Mesendoderm (in vitro differentiated cells): ENCODE measurements around the gene RPA3.

Experiments
- DNase-seq: peaks from one replicate; pipeline ENCODE4 v3.0.0; 2013
- H2AK5ac ChIP-seq: 2 replicates; pipeline ENCODE4 v1.6.1; 2013; ENCODE audit warnings: low read length, inconsistent platforms
- H2BK120ac ChIP-seq: 2 replicates; pipeline ENCODE4 v1.6.1; 2013; ENCODE audit warnings: low read depth, mild to moderate bottlenecking, low read length, moderate library complexity, mixed read lengths
- H2BK15ac ChIP-seq: replicated peaks from 2 replicates; pipeline ENCODE4 v1.6.1; 2013; ENCODE audit warnings: low read depth, mild to moderate bottlenecking, moderate library complexity
- H2BK5ac ChIP-seq: 2 replicates; pipeline ENCODE4 v1.6.1; 2013; ENCODE audit warnings: low read length, inconsistent platforms
- H3K18ac ChIP-seq: 2 replicates; pipeline ENCODE4 v1.6.1; 2013; ENCODE audit warnings: mild to moderate bottlenecking, low read length, mixed read lengths
- H3K23ac ChIP-seq: one replicate; pipeline ENCODE4 v1.6.1; 2013; ENCODE audit warnings: low read length
- H3K27ac ChIP-seq: 2 replicates; pipeline ENCODE4 v1.5.1; 2013; ENCODE audit warnings: low read depth, mild to moderate bottlenecking, inconsistent platforms, low read length, moderate library complexity
- H3K27me3 ChIP-seq: 2 replicates; pipeline ENCODE4 v1.6.1; 2013; ENCODE audit warnings: low read length, control low read depth, mild to moderate bottlenecking, inconsistent platforms; ENCODE audit not compliant: insufficient read depth, poor library complexity
- H3K36me3 ChIP-seq: 2 replicates; pipeline ENCODE4 v1.6.1; 2013; ENCODE audit warnings: low read length, inconsistent platforms; ENCODE audit not compliant: control insufficient read depth, insufficient read depth
- H3K4ac ChIP-seq: one replicate; pipeline ENCODE4 v1.6.1; 2013; ENCODE audit warnings: low read depth, mild to moderate bottlenecking, low read length, moderate library complexity
- H3K4me1 ChIP-seq: 2 replicates; pipeline ENCODE4 v1.6.1; 2013; ENCODE audit warnings: low read depth, low read length, inconsistent platforms; ENCODE audit not compliant: control insufficient read depth
- H3K4me2 ChIP-seq: 2 replicates; pipeline ENCODE4 v1.6.1; 2013; ENCODE audit warnings: low read length
- H3K4me3 ChIP-seq: 2 replicates; pipeline ENCODE4 v1.5.1; 2013; ENCODE audit warnings: mild to moderate bottlenecking, low read length
- H3K56ac ChIP-seq: one replicate; pipeline ENCODE4 v1.6.1; 2013; ENCODE audit warnings: low read length
- H3K79me1 ChIP-seq: 2 replicates; pipeline ENCODE4 v1.6.1; 2013; ENCODE audit warnings: low read length, inconsistent platforms
- H3K79me2 ChIP-seq: 2 replicates; pipeline ENCODE4 v1.6.1; 2013; ENCODE audit warnings: mild to moderate bottlenecking, low read length; ENCODE audit not compliant: control insufficient read depth, insufficient read depth
- H3K9ac ChIP-seq: 2 replicates; pipeline ENCODE4 v1.6.1; 2013; ENCODE audit warnings: low read length, inconsistent platforms
- H4K5ac ChIP-seq: one replicate; pipeline ENCODE4 v1.6.1; 2013; ENCODE audit warnings: low read length
- H4K8ac ChIP-seq: one replicate; pipeline ENCODE4 v1.6.1; 2013; ENCODE audit warnings: low read depth, mild to moderate bottlenecking, control low read depth, low read length, moderate library complexity
- WGBS: extraction: QIAGEN DNeasy Blood & Tissue Kit; methylation state at CpG from one replicate; pipeline ENCODE4 v1.1.7; 2013; ENCODE audit warnings: low lambda C conversion rate, missing lambda C conversion rate; ENCODE audit not compliant: insufficient coverage; ENCODE audit errors: extremely low coverage; 5-methylcytosine and 5-hydroxymethylcytosine counted together

RPA3 gene

DNA sequence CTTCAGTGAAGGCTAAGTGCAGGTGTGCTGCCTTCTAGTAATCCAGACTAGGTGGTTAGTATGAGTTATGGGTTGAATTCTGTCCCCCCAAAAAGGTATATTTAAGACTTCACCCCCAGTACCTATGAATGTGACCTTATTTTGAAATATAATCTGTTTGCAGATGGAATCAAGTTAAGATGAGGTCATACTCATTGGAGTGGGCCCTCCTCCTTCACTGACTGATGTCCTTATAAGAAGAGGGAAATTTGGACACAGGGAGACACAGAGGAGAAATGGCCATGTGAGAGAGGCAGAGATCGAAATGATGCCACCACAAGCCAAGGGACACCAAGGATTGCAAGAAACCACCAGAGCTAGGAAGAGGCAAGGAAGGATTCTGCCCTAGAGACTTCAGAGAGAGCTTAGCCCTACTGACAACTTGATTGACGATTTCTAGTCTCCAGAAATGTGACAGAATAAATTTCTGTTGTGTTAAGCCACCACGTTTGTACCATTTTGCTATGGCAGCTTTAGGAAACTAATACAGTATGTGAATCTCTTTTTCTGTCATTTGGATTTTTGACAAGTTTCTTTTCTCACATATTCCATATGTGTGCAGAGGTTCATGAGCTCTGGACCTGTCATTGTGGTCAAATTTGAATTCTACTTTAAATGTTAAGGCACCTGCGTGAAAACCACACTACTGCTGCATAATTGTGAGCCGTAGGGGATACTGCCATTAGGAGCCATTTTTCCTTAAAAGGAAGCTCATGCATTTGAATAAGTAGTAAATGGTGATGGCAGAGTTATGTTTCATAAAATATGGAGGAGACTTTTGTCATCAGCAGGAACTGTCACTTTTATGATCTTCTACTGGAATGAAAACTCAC lies 2.6 kb upstream of the RPA3 start:
- no CpG with 5 or more reads among the region's 5 CpGs for WGBS
- no peak overlapping the region for H3K4me3 ChIP-seq
- H4K8ac ChIP-seq, result no peak overlapping the region

DNA sequence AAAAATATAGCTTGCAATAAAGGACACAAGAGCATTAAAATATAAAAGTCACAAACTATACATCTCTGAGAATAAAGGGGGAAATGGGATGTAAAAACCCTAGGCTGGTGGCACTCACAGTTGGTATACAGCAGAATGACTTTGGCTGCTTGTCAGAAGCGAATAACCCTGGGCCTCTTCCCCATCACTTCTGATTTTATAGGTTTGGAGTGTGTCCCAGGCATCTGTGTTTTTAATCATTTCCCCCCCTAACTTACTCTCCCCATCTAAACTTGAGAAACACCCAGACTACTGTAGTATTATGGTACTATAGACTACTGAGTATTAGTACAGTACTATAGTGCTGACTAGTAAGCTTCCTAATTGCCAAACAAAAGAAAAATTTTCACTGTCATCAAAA lies 1.8 kb upstream of the RPA3 start:
- H3K4me3 ChIP-seq, result no peak overlapping the region
- WGBS, result no CpG with 5 or more reads among the region's 1 CpG
- no peaks in the 10 kb centered on the region for H3K79me1 ChIP-seq
- no peak overlapping the region for H3K18ac ChIP-seq
- H3K36me3 ChIP-seq, result no peaks in the 10 kb centered on the region
- no peak overlapping the region for H3K9ac ChIP-seq
- no peaks in the 10 kb centered on the region for H3K79me2 ChIP-seq
- H3K27me3 ChIP-seq, result no peaks in the 10 kb centered on the region
- no peak overlapping the region for H3K56ac ChIP-seq
- H3K4ac ChIP-seq, result no peak overlapping the region
- no peaks in the 10 kb centered on the region for H3K4me1 ChIP-seq
- H3K23ac ChIP-seq, result no peak overlapping the region
- H2BK15ac ChIP-seq, result no peak overlapping the region
- H2AK5ac ChIP-seq, result no peak overlapping the region
- no peak overlapping the region for H4K5ac ChIP-seq
- H3K4me2 ChIP-seq, result no peak overlapping the region
- no peak for DNase-seq
- H2BK5ac ChIP-seq, result no peak overlapping the region
- H3K27ac ChIP-seq, result no peak overlapping the region
- no peak overlapping the region for H2BK120ac ChIP-seq
- H4K8ac ChIP-seq, result no peak overlapping the region

More for the DNA sequence above, 2.6 kb upstream of the RPA3 start:
- H3K23ac ChIP-seq, result no peak overlapping the region
- H3K56ac ChIP-seq, result no peak overlapping the region
- no peak overlapping the region for H2BK15ac ChIP-seq
- H3K4me2 ChIP-seq, result no peak overlapping the region
- no peaks in the 10 kb centered on the region for H3K79me1 ChIP-seq
- no peak for DNase-seq
- H3K4me1 ChIP-seq, result no peaks in the 10 kb centered on the region
- no peak overlapping the region for H2BK120ac ChIP-seq
- H2AK5ac ChIP-seq, result no peak overlapping the region
- H4K5ac ChIP-seq, result no peak overlapping the region
- H3K4ac ChIP-seq, result no peak overlapping the region
- no peak overlapping the region for H3K18ac ChIP-seq
- no peaks in the 10 kb centered on the region for H3K27me3 ChIP-seq
- no peak overlapping the region for H2BK5ac ChIP-seq
- no peaks in the 10 kb centered on the region for H3K36me3 ChIP-seq
- H3K9ac ChIP-seq, result no peak overlapping the region
- H3K79me2 ChIP-seq, result no peaks in the 10 kb centered on the region
- H3K27ac ChIP-seq, result no peak overlapping the region

DNA sequence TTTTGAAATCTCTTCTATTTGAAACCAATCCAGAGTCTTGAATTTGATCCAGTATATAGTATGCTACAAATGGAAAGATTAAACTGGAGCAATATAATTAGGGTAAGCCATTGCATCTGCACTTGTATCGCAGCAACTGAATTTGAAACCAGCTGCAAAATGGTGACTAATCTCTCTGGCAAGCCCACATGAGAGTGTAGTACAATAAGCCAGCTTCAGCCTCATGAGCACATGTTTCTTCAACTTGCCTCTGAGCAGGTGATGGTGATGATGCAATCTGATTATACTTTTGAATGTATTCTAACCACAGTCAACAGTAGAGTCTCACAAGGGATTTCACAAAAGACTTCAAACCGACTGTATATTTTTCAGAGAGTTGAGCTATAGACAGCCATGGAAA lies 829 bp upstream of the RPA3 start:
- Histone ChIP-seq H2BK5ac (no peak overlapping the region), H3K79me1 (no peaks in the 10 kb centered on the region), H3K18ac (no peak overlapping the region), H3K56ac (no peak overlapping the region), H3K9ac (no peak overlapping the region), H3K23ac (no peak overlapping the region), H3K36me3 (no peaks in the 10 kb centered on the region), H3K4ac (no peak overlapping the region), H3K27ac (no peak overlapping the region), H4K8ac (no peak overlapping the region), H3K4me2 (no peak overlapping the region), H3K27me3 (no peaks in the 10 kb centered on the region), H2BK15ac (no peak overlapping the region), H2BK120ac (no peak overlapping the region), H3K4me3 (no peak overlapping the region), H3K4me1 (no peaks in the 10 kb centered on the region), H2AK5ac (no peak overlapping the region), H4K5ac (no peak overlapping the region), H3K79me2 (no peaks in the 10 kb centered on the region)
- no CpG with 5 or more reads among the region's 2 CpGs for WGBS
- no peak for DNase-seq

DNA sequence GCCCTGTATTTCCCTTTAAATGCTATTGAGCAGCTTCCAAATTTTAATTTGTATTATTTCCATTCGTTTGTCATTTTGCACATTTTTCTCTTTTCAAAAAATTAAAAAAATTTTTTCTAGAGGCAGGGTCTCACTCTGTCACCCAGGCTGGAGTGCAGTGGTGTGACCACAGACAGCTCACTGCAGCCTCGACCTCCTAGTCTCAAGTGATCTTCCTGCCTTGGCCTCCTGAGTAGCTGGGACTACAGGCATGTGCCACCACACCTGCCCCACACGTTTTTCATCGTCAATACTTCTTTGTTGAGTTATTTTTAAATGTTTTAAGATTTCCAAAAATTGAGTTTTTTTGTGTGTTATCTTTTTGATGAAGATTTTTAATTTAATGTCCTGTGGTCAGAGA lies 4.7 kb downstream of the RPA3 start:
- no peaks in the 10 kb centered on the region for H3K79me2 ChIP-seq
- H3K4me3 ChIP-seq, result no peak overlapping the region
- H3K18ac ChIP-seq, result no peak overlapping the region
- no peak overlapping the region for H3K4ac ChIP-seq
- no peak overlapping the region for H2BK15ac ChIP-seq
- no peaks in the 10 kb centered on the region for H3K79me1 ChIP-seq
- H3K56ac ChIP-seq, result no peak overlapping the region
- H2BK120ac ChIP-seq, result no peak overlapping the region
- no peaks in the 10 kb centered on the region for H3K4me1 ChIP-seq
- H3K23ac ChIP-seq, result no peak overlapping the region
- H3K36me3 ChIP-seq, result no peaks in the 10 kb centered on the region
- H3K27me3 ChIP-seq, result no peaks in the 10 kb centered on the region
- no peak overlapping the region for H3K9ac ChIP-seq
- H2BK5ac ChIP-seq, result no peak overlapping the region
- no peak for DNase-seq
- H2AK5ac ChIP-seq, result no peak overlapping the region
- no peak overlapping the region for H3K27ac ChIP-seq
- WGBS, result no CpG with 5 or more reads among the region's 4 CpGs
- H4K5ac ChIP-seq, result no peak overlapping the region
- H4K8ac ChIP-seq, result no peak overlapping the region
- H3K4me2 ChIP-seq, result no peak overlapping the region

DNA sequence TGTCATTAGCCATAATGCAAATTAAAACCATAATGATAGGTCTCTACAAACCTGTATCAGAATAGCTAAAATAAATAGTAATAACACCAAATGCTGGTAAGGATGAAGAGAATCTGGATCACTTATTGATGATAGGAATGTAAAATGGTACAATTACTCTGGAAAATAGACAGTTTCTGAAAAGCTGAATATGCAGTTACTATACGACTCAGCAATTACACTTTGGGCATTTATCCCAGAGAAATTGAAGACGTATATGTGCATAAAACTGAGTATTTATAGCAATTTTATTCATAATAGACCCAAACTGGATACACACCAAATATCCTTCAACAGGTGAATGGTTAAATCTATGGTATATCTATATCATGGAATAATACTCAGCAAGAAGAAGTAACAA lies 7.9 kb downstream of the RPA3 start:
- Histone ChIP-seq H3K4ac (no peak overlapping the region), H3K36me3 (no peaks in the 10 kb centered on the region), H2AK5ac (no peak overlapping the region)

DNA sequence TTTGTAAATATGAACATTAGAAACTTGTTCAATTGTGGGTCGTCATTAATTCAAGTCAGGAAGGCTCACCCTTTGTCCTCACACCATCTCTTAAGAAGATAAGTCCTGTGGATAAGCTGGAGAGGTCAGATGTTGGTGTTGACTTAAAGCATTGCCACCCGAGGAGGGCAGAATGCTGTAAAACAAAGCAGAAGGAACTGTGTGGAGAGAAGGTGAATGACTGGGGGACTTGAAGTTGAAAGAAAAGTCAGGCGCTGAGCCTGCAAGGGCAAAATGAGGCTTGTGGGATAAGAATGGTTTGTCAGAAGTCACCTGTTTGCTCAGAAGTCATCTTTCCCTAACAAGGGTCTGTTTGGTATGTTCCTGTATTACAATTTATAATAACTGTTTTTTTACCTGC lies 9.1 kb downstream of the RPA3 start:
- H3K23ac ChIP-seq, result no peak overlapping the region
- WGBS, result no CpG with 5 or more reads among the region's 3 CpGs
- H3K18ac ChIP-seq, result no peak overlapping the region
- H3K4me1 ChIP-seq, result peaks cover 4% of the 10 kb centered on the region
- H3K9ac ChIP-seq, result no peak overlapping the region
- H4K5ac ChIP-seq, result no peak overlapping the region
- H3K36me3 ChIP-seq, result no peaks in the 10 kb centered on the region
- H2BK120ac ChIP-seq, result no peak overlapping the region
- H2BK15ac ChIP-seq, result no peak overlapping the region
- no peak overlapping the region for H2BK5ac ChIP-seq
- H3K27ac ChIP-seq, result no peak overlapping the region
- H3K4ac ChIP-seq, result no peak overlapping the region
- H3K4me2 ChIP-seq, result no peak overlapping the region
- no peaks in the 10 kb centered on the region for H3K79me2 ChIP-seq
- no peaks in the 10 kb centered on the region for H3K27me3 ChIP-seq
- DNase-seq, result peak; percentile 95
- H4K8ac ChIP-seq, result no peak overlapping the region
- H2AK5ac ChIP-seq, result no peak overlapping the region
- H3K79me1 ChIP-seq, result no peaks in the 10 kb centered on the region
- no peak overlapping the region for H3K4me3 ChIP-seq
- H3K56ac ChIP-seq, result no peak overlapping the region

More for the DNA sequence above, 7.9 kb downstream of the RPA3 start:
- H3K27me3 ChIP-seq, result no peaks in the 10 kb centered on the region
- no peak overlapping the region for H3K18ac ChIP-seq
- no peak overlapping the region for H3K23ac ChIP-seq
- H3K79me2 ChIP-seq, result no peaks in the 10 kb centered on the region
- no peaks in the 10 kb centered on the region for H3K79me1 ChIP-seq
- H3K4me2 ChIP-seq, result no peak overlapping the region
- H3K56ac ChIP-seq, result no peak overlapping the region
- H2BK120ac ChIP-seq, result no peak overlapping the region
- no peak overlapping the region for H3K9ac ChIP-seq
- H3K27ac ChIP-seq, result no peak overlapping the region
- H3K4me3 ChIP-seq, result no peak overlapping the region
- H4K5ac ChIP-seq, result no peak overlapping the region
- DNase-seq, result no peak
- no peak overlapping the region for H2BK15ac ChIP-seq
- H3K4me1 ChIP-seq, result peaks cover 4% of the 10 kb centered on the region
- no peak overlapping the region for H4K8ac ChIP-seq
- H2BK5ac ChIP-seq, result no peak overlapping the region
- WGBS, result no CpG with 5 or more reads among the region's 2 CpGs
